HG03025 (cell line): ENCODE measurements around the gene MBOAT2.
"Not testable (repeated sequence)": the region's sequence is repeated elsewhere in the genome, so short reads cannot be mapped to it uniquely, and the experiment has no call there.

Source experiments
- ATAC-seq: cut with Tn5 transposase; IDR thresholded peaks from one replicate; pipeline ENCODE4 v1.9.1; 2021; ENCODE audit warnings: mild to moderate bottlenecking, moderate library complexity; ENCODE audit not compliant: unreplicated experiment, low FRiP score

Gene MBOAT2

DNA sequence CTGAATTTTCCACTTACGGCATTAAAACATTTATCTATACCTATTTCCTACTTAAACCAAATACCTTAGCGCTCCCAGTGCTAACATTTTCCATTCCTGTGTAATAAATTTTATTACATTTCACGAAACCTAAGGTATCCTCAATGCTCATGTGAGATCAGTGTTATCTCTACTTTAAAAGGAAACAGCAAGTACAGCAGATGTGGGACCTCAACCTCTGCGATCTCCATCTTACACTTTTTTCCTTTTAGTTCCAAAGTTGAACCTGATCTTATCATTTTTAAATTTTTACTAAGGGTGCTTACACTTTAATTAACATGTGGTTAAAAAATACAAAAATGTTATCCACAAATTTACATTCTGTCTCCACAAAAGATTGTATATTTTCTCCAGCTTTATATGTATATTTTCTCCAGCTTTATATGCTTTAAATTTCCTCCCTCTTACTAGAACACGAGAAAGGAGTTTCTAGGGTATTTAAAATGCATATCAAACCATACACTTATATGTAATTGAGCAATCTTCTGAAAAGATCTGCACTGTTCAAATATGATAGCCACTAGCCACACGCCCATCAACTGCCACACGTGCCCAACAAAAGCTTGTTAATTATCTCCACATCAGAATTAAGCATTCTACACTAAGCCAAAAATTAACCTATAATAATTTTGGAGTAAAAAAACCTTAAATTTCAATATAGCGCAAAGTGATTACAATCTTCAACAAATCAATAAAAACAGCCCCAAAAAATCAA lies 38.1 kb downstream of the MBOAT2 start:
- no peak for ATAC-seq

DNA sequence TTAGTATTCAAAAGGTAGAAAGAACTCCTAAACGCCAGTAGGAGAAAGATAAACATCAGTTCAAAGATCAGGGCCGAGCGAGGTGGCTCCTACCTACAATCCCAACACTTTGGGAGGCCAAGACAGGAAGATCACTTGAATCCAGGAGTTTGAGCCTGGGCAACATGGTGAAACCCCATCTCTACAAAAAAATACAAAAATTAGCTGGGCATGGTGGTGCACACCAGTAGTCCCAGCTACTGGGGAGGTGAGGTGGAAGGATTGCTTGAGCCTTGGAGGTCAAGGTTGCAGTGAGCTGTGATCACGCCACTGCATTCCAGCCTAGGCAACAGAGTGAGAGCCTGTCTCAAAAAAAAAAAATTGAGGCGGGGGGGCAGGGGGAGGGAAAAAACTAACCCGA lies 40.6 kb downstream of the MBOAT2 start:
- no peak for ATAC-seq

DNA sequence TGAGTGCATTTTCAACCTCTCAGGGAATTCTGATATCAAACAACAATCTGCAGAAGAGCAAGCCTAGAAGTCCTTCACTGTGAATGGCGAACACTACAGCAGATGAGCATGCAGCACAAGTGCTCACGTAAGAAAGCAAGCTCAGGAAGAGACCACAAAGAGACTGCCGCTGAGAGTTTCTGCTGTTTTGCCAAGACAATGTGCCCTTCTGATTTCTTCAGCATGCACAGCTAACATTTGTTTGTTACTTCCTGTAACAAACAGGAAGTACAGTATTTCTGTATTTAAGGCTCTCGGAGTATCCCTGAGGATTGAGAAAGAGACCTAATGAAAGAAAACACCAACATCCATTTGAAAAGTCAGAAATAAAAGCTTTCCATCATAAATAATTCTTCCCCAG lies 45.9 kb downstream of the MBOAT2 start:
- ATAC-seq = no peak

DNA sequence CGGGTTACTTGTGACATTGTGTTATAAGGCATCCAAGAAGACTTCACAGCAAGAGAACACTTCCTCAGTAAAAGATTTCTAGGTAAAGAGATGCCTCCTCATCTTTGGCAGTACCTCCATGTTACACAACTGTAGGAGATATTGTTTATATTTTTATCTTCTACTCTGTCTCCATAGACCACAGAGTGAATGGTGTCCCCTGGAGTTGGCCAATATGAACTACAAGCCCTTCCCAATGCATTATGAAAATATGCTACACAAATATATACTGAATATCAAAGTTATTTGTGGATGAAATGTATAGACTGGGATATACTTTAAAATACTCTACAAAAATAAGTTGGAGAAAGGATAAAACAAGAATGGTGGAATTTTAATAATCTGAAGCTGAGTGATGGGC lies 46.7 kb downstream of the MBOAT2 start:
- ATAC-seq = no peak

DNA sequence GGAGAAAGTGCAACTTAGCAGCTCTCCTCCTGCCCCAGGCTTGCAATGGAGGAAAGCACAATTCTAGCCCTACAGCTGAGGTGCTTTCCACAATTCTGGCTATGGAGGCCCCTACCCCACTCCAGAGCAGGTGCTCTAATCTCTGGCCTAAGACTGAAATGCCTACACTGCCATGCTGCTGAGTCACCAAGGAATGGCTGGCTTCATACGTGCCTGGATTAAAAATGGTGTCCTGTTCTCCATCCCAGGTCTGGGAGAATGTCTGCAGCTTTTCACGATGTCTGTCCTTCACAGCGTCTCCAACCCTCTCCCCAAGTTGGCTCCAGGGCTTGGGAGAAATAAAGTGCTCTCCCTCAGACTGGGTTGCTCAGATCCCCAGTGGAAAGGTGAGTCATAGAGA lies 48.5 kb downstream of the MBOAT2 start:
- ATAC-seq = no peak

DNA sequence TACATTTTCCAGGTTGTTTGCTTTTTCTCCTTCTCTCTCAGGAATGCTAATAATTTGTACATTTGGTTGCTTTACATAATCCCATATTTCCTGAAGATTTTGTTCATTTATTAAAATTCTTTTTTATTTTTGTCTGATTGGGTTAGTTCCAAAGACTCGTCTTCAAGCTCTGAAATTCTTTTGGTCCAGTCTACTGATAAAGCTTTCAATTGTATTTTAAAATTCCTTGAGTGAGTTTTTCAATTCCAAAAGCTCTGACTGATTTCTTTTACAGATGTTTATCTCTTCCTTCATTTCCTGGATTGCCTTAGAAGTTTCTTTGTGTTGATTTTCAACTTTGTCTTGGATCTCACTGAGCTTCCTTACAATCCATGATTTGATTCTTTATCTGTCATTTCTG lies 50.0 kb downstream of the MBOAT2 start:
- ATAC-seq = no peak

DNA sequence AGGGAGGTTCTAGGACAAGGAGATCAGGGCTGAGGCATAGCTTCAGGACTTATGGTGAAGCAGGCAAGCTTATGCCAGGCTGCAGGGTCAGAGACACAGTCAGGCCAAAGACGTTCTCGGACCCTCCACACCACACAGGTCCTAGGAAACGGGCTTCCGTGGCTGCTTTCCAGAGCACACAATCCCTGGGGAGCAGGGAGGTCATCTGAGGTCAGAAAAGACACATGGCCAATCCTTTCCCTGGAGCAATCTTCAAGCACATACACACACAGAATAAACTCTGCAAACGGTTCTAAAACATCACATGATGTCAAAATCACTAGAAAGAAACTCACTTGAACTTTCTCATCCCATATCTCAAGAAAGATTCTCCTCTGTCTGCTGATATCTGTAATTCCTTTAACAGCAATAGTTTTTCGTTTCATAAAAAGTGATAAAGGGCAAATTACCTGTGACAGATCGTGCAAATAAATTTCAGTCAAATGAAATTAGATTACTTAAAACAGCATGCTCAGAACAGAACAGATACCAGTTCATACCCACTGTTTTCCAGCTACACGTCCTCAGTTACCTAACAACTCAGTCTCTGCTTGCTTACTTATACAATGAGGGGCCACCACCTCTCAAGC lies 63.9 kb downstream of the MBOAT2 start:
- no peak for ATAC-seq

DNA sequence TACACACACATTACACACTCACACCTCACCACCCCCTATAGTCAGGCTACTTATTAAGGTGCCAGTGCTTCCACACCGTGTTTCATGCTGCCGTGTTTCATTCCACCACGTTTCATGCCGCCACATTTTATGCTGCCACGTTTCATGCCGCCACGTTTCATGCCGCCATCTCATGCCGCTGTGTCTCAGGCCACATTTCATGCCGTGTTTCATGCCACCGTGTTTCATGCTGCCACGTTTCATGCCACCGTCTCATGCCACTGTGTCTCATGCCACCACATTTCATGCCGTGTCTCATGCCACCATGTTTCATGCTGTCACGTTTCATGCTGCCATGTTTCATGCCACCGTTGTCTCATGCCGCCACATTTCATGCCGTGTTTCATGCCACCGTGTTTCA lies 65.1 kb downstream of the MBOAT2 start:
- ATAC-seq = no peak

DNA sequence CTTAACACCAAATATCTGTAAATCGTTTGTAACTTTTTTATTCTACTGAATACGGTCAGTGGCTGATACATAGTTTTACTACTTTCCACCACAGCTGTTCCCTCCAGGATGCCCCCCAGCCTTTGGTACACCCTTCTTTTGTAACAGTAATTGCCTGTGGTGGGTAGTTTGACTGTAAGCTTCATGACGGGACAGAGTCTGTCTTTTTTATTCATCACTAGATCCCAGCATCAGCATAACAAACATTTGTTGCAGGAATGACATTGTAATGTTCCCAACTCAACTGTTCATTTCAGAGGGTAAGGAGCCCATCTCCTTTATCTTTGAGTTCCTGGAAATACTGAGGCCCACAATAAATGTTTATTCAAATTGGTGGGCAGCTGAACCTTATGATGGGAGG lies 67.5 kb downstream of the MBOAT2 start:
- ATAC-seq = no peak

DNA sequence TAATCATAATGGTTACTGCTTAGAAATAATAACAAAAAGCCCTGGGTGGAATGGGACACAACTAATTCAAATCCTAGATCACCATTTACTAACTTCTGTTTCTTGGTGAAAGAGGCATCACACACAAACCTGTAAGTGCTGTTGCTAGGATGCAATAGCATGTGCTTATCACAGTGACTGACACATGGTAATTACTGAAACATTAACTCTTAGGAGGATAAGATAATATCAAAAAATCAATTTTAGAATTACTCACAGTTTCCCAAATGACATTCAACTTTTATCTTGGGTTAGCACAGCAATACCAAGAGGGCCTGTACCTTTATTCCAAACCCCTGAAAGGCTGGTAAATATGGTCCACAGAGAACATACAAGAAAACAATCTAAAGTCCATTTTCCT lies 69.1 kb downstream of the MBOAT2 start:
- ATAC-seq = no peak

DNA sequence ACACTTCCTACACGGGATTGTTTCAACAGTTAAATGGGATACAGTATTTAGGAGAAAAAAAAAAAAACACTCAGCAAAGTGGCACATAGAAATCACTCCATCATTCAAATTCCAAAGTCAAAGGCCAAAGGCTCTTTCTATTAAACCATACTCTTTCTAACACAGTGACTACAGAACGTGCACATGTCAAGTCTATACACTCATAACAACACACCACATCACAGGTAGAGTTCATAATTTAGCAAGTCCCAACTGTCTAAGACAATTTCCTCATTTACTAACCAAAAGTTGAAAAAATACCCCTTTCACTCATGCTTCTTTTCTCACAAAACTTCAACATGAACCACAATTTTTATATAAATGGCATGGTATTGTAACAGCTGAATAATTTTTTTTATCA lies 70.8 kb downstream of the MBOAT2 start:
- ATAC-seq = no peak

DNA sequence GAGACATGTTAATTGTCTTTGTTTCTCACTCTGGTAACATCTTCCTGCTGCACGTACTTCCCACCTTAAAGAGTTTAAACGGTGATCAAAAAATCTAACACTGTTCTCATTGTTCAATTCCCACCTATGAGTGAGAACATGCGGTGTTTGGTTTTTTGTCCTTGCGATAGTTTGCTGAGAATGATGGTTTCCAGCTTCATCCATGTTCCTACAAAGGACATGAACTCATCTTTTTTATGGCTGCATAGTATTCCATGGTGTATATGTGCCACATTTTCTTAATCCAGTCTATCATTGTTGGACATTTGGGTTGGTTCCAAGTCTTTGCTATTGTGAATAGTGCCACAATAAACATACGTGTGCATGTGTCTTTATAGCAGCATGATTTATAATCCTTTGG lies 73.3 kb downstream of the MBOAT2 start:
- not testable (repeated sequence) for ATAC-seq

DNA sequence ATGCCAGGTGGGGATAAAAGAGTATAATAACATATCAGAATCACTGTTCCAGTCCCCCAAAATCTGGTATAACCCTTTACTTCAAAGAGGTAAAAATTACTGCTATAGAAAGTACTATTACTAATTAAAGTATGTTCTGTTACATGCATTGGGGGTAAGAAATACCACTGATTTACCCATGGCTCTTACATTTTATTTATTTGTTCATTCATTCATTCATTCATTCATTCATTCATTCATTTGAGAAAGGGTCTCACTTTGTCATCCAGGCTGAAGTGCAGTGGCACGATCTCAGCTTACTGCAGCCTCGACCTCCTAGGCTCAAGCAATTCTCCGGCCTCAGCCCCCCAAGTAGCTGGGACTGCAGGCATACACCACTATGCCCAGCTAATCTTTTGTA lies 74.4 kb downstream of the MBOAT2 start:
- ATAC-seq = no peak

DNA sequence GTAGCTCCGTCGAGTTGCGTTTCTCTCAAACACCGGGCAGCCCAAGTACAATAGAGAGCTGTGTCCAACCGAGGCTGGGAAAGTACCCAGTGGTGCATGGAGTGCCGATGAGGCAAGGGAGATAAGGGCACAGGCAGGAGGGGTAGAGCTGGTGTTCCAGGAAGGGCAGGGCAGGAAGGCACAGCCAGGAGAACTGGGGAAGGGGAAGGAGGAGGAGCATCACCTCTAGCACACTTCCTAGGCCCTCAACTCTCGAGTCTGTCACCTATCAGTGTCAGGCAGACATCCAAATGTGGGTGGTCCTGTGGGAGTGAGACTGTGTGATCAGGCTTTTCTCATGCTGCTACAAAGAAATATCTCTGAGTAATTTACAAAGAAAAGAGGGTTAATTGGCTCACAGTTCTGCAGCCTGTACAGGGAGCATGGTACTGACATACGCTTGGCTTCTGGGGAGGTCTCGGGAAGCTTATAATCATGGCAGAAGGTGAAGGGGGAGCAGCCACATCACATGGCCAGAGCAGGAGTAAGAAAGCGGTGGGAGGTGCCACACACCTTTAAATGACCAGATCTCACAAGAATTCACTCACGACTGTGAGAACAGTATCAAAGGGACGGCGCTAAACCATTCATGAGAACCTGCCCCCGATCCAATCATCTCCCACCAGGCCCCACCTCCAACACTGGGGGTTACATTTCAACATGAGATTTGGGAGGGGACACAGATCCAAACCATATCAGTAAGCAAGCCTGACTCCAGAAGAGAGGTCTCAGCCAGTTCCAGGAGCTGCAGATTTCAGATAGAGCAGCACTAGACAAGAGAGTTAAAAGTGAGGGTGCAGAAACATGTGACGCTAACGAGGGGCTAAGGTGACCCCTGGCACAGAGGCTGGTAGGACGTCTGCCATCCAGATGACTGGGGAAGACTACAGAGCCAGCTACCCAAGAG lies 75.7 kb downstream of the MBOAT2 start:
- ATAC-seq = no peak

DNA sequence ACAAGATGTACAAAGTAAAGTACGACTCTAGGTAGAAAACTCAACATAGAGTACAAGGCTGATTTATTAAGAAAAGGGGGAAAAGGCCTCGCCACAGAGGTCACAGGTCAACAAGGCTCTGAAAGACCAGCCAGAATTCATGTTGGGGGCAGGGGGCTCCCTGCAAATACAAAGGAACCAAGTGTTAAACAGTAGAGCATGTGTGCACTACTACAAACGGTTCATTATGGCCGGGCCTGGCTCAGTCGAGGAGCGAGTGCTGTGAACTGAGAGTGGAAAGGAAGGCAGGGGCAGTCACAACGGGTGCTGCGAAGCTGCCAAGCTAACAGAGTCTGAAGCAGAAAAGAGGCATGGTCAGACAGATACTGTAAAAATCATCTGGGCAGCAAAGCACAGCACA lies 77.1 kb downstream of the MBOAT2 start:
- ATAC-seq = no peak

DNA sequence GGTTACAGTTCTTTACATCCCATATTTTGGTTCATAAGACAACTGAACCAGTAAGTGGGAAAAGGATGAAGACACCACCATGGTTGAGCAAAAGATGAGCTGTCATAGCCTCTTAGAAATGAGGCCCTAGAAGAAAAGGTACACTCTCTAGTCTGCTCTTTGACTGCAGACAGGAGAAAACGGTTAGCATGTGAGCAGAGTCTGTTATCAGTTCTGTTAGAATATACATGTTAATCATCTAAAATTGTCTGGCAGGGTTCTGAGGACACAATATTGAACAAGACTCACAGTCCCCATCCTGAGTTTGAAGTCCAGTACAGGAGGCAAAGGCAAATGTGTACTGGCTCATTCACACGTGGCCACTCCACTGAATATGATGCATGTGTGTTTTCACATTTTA lies 78.1 kb downstream of the MBOAT2 start:
- no peak for ATAC-seq

DNA sequence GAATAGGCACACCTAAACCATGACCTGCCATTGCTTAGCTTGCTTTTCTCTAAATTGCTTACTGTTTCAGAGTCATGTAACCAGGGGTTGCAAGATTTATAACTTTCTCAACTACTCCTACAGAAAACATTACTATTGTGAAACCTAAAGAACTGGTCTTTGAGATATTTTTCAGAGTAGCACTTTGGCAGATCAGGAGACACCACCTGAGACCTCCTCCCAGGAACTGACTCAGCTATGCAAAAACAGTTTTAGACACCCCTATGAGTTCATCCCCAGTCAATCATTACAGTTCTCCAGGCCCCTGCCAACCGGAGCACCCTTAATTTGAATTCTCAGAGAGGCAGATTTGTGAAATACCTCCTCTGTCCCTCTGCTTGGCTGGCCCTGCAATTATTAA lies 80.3 kb downstream of the MBOAT2 start:
- ATAC-seq = no peak

DNA sequence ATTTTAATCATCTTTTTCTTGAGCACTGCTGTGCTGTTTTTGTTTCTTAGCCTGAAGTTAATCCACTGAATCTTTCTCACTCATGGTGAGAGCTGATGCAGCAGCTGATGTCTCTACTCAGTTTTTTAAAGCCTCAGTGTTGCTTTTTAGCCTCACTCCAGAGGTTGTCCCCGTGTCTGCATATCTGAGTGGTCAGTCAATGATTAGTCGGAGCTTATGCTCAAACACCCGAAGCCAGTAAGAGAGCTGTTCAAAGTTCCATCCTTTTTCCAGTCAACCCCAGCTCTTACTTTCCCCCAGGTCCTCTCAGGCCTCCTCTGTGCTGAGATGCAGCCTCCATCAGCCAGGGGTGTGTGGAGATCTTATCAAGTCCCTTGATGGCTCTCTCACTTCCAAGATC lies 81.1 kb downstream of the MBOAT2 start:
- no peak for ATAC-seq

DNA sequence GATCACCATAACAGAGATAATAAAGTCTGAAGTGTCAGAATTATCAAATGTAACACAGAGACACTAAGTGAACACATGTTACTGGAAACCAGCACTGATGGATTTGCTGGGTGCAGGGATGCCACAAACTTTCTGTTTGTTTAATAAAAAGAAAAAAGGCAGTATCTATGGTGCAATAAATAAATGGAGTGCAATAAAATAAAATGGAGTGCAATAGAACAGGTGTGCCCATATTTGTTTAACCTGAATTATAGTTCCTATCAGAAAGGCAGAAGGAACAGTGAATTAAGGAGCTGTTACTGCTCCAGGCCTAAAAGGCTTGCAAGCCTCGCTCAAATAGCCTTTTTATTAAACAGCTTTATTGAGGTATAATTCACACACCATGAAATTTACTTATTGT lies 85.1 kb downstream of the MBOAT2 start:
- ATAC-seq = no peak

DNA sequence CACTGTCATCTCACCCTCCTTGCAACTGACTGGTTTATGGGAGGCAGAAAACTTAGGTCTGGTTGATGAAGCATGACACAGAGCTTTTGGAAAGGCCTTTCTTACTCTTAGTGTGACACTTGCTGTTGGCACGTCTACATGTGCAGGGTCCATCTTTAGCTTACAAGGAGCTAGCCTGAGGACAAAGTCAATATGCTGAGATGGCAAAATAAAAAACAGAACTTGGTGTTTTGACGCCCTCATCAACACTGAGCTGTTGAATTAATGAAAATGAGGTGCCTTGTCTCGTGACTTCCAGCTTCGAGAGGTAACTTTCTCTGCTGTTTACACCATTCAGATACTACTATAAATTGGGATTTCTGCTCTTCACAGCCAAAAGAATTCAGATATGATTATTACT lies 87.5 kb downstream of the MBOAT2 start:
- ATAC-seq = no peak

DNA sequence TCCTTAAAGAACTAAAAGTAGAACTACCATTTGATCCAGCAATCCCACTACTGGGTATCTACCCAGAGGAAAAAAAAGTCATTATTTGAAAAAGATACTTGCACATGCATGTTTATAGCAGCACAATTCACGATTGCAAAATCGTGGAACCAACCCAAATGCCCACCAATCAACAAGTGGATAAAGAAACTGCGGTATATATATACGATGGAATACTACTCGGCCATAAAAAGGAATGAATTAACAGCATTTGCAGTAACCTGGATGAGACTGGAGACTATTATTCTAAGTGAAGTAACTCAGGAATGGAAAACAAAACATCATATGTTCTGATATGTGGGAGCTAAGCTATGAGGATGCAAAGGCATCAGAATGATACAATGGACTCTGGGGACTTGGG lies 89.7 kb downstream of the MBOAT2 start:
- ATAC-seq = not testable (repeated sequence)
